Mononuclear cell (primary cell): Measurements from ENCODE around the gene ENOX1. TPM values are rescaled to one million over a fixed set of nuclear protein-coding genes. Genes with fewer than 3 reads are reported as not detected.
"Not testable (repeated sequence)": the region's sequence is repeated elsewhere in the genome, so short reads cannot be mapped to it uniquely, and the experiment has no call there.

Experiments used
- H3K27me3 ChIP-seq: 2 replicates; pipeline ENCODE4 v1.6.0; 2011; ENCODE audit warnings: low read length, control low read depth; ENCODE audit not compliant: insufficient read depth
- H3K4me1 ChIP-seq: 2 replicates; pipeline ENCODE4 v1.5.1; 2011; ENCODE audit warnings: mild to moderate bottlenecking, low read length, control low read depth; ENCODE audit not compliant: insufficient read depth
- H3K4me3 ChIP-seq: 2 replicates; pipeline ENCODE4 v1.5.1; 2011; ENCODE audit warnings: mild to moderate bottlenecking, low read length, moderate library complexity
- H3K9me3 ChIP-seq: 2 replicates; pipeline ENCODE4 v1.5.1; 2011; ENCODE audit warnings: low read depth, mild to moderate bottlenecking, control low read depth, low read length
- total RNA-seq: library from RNA; depleted of rRNA; stranded (reverse); fragments of >200 nt; gene quantifications from one replicate; pipeline ENCODE4 v1.2.3, GENCODE V29; 2012

ENOX1 gene
- total RNA-seq, 1 donor: under 0.01 TPM

- Histone ChIP-seq H3K27me3 (no peaks in the 10 kb centered on the region), H3K9me3 (no peaks in the 10 kb centered on the region), H3K4me1 (peaks cover 33% of the 10 kb centered on the region), H3K4me3 (no peak overlapping the region)
Measured at GRCh38 chr13:43357564-43357963, 429.2 kb downstream of the ENOX1 start.

GRCh38 chr13:43356567-43356966, 430.2 kb downstream of the ENOX1 start:
- H3K9me3 ChIP-seq: no peaks in the 10 kb centered on the region
- H3K4me1 ChIP-seq: peaks cover 33% of the 10 kb centered on the region
- H3K27me3 ChIP-seq: no peaks in the 10 kb centered on the region
- H3K4me3 ChIP-seq: no peak overlapping the region

- H3K4me1 ChIP-seq: peaks cover 33% of the 10 kb centered on the region
- no peak overlapping the region for H3K4me3 ChIP-seq
- H3K9me3 ChIP-seq: no peaks in the 10 kb centered on the region
- no peaks in the 10 kb centered on the region for H3K27me3 ChIP-seq
Measured at GRCh38 chr13:43355774-43356173, 431.0 kb downstream of the ENOX1 start.

- Histone ChIP-seq H3K27me3 (no peaks in the 10 kb centered on the region), H3K9me3 (no peaks in the 10 kb centered on the region), H3K4me3 (no peak overlapping the region), H3K4me1 (peaks cover 26% of the 10 kb centered on the region)
Measured at GRCh38 chr13:43354153-43354945, 432.4 kb downstream of the ENOX1 start.

- peaks cover 25% of the 10 kb centered on the region for H3K4me1 ChIP-seq
- no peak overlapping the region for H3K4me3 ChIP-seq
- H3K27me3 ChIP-seq: no peaks in the 10 kb centered on the region
- no peaks in the 10 kb centered on the region for H3K9me3 ChIP-seq
Measured at GRCh38 chr13:43353631-43354030, 433.1 kb downstream of the ENOX1 start.

GRCh38 chr13:43351612-43352011, 435.2 kb downstream of the ENOX1 start:
- not testable (repeated sequence) for H3K4me1 ChIP-seq, H3K9me3 ChIP-seq, H3K27me3 ChIP-seq, H3K4me3 ChIP-seq

GRCh38 chr13:43348397-43348796, 438.4 kb downstream of the ENOX1 start:
- H3K27me3 ChIP-seq: no peaks in the 10 kb centered on the region
- H3K9me3 ChIP-seq: no peaks in the 10 kb centered on the region
- H3K4me1 ChIP-seq: no peaks in the 10 kb centered on the region
- no peak overlapping the region for H3K4me3 ChIP-seq

- H3K4me3 ChIP-seq: no peak overlapping the region
- peaks cover under 1% of the 10 kb centered on the region for H3K27me3 ChIP-seq
- no peaks in the 10 kb centered on the region for H3K9me3 ChIP-seq
- H3K4me1 ChIP-seq: no peaks in the 10 kb centered on the region
Measured at GRCh38 chr13:43347877-43348276, 438.9 kb downstream of the ENOX1 start.

- Histone ChIP-seq H3K4me1 (peaks cover 4% of the 10 kb centered on the region), H3K9me3 (no peaks in the 10 kb centered on the region), H3K27me3 (peaks cover 2% of the 10 kb centered on the region), H3K4me3 (no peak overlapping the region)
Measured at GRCh38 chr13:43346427-43346826, 440.3 kb downstream of the ENOX1 start.

- Histone ChIP-seq H3K4me1 (peaks cover 4% of the 10 kb centered on the region), H3K9me3 (no peaks in the 10 kb centered on the region), H3K4me3 (no peak overlapping the region), H3K27me3 (peaks cover 2% of the 10 kb centered on the region)
Measured at GRCh38 chr13:43343645-43344044, 443.1 kb downstream of the ENOX1 start.

- H3K27me3 ChIP-seq: peaks cover 2% of the 10 kb centered on the region
- no peaks in the 10 kb centered on the region for H3K9me3 ChIP-seq
- peaks cover 4% of the 10 kb centered on the region for H3K4me1 ChIP-seq
- no peak overlapping the region for H3K4me3 ChIP-seq
Measured at GRCh38 chr13:43339805-43340550, 446.8 kb downstream of the ENOX1 start.

GRCh38 chr13:43339145-43339804, 447.5 kb downstream of the ENOX1 start:
- Histone ChIP-seq H3K27me3 (peaks cover 2% of the 10 kb centered on the region), H3K9me3 (no peaks in the 10 kb centered on the region), H3K4me3 (no peak overlapping the region), H3K4me1 (peaks cover 4% of the 10 kb centered on the region)

- H3K4me3 ChIP-seq: no peak overlapping the region
- no peaks in the 10 kb centered on the region for H3K27me3 ChIP-seq
- H3K9me3 ChIP-seq: no peaks in the 10 kb centered on the region
- H3K4me1 ChIP-seq: no peaks in the 10 kb centered on the region
Measured at GRCh38 chr13:43335764-43336163, 451.0 kb downstream of the ENOX1 start.

GRCh38 chr13:43333176-43333575, 453.6 kb downstream of the ENOX1 start:
- no peaks in the 10 kb centered on the region for H3K9me3 ChIP-seq
- no peaks in the 10 kb centered on the region for H3K4me1 ChIP-seq
- no peak overlapping the region for H3K4me3 ChIP-seq
- no peaks in the 10 kb centered on the region for H3K27me3 ChIP-seq

GRCh38 chr13:43331672-43332071, 455.1 kb downstream of the ENOX1 start:
- no peaks in the 10 kb centered on the region for H3K9me3 ChIP-seq
- no peaks in the 10 kb centered on the region for H3K4me1 ChIP-seq
- H3K4me3 ChIP-seq: no peak overlapping the region
- H3K27me3 ChIP-seq: no peaks in the 10 kb centered on the region
